Islet of Langerhans (tissue), 1 donor: ENCODE data around the gene PON3.

ENCODE experiments used
- FAIRE-seq: peaks from one replicate; lab custom pipeline; 2011; peaks lifted over from hg19 to GRCh38; lab: Jason Lieb, UNC

PON3 gene

GRCh38 chr7:95396136-95397032, at the start of gene PON3:
TSS of gene PON3 (minus strand) at chr7:95396375. CDS start at chr7:95396350, 25 bp downstream.
- no peak for FAIRE-seq

- FAIRE-seq, result no peak
Measured at GRCh38 chr7:95444796-95445195, 48.6 kb upstream of the PON3 start.

- no peak for FAIRE-seq
Measured at GRCh38 chr7:95441042-95441823, 45.1 kb upstream of the PON3 start.

- no peak for FAIRE-seq
Measured at GRCh38 chr7:95440394-95441038, 44.3 kb upstream of the PON3 start.

- no peak for FAIRE-seq
Measured at GRCh38 chr7:95436407-95436806, 40.2 kb upstream of the PON3 start.

GRCh38 chr7:95435422-95435780, 39.2 kb upstream of the PON3 start:
- no peak for FAIRE-seq

- no peak for FAIRE-seq
Measured at GRCh38 chr7:95434557-95435421, 38.6 kb upstream of the PON3 start, which contains the start of gene PON2. TSS of gene PON2 (minus strand) at chr7:95435028. CDS start at chr7:95434951, 77 bp downstream.

- no peak for FAIRE-seq
Measured at GRCh38 chr7:95433952-95434556, 37.9 kb upstream of the PON3 start.

- no peak for FAIRE-seq
Measured at GRCh38 chr7:95433129-95433528, 37.0 kb upstream of the PON3 start.

GRCh38 chr7:95432606-95433005, 36.4 kb upstream of the PON3 start:
- FAIRE-seq, result no peak

- FAIRE-seq, result no peak
Measured at GRCh38 chr7:95430864-95431263, 34.7 kb upstream of the PON3 start.

GRCh38 chr7:95429241-95429990, 33.2 kb upstream of the PON3 start:
- FAIRE-seq, result no peak

GRCh38 chr7:95427914-95428516, 31.8 kb upstream of the PON3 start:
- no peak for FAIRE-seq

GRCh38 chr7:95427166-95427565, 31.0 kb upstream of the PON3 start:
- FAIRE-seq, result no peak

GRCh38 chr7:95425694-95426093, 29.5 kb upstream of the PON3 start:
- no peak for FAIRE-seq

- FAIRE-seq, result no peak
Measured at GRCh38 chr7:95424716-95425115, 28.5 kb upstream of the PON3 start.

GRCh38 chr7:95421847-95422444, 25.8 kb upstream of the PON3 start:
- FAIRE-seq, result no peak

- FAIRE-seq, result no peak
Measured at GRCh38 chr7:95421000-95421846, 25.0 kb upstream of the PON3 start.

GRCh38 chr7:95412075-95412474, 15.9 kb upstream of the PON3 start:
- FAIRE-seq, result no peak
